Measurements from ENCODE around the gene CCDC186. TPM values are rescaled to one million over a fixed set of nuclear protein-coding genes. Genes with fewer than 3 reads are reported as not detected.

CCDC186 gene
- total RNA-seq = 21.6 and 24.3 TPM in 2 replicates

- DNase-seq = peak; percentile 93
Observed at GRCh38 chr10:114173921-114174694, at the start of gene CCDC186. TSS of gene CCDC186 (minus strand) at chr10:114174203. CDS start at chr10:114163268, 10,935 bp downstream.

GRCh38 chr10:114223066-114223465, 49.1 kb upstream of the CCDC186 start:
- DNase-seq = no peak

GRCh38 chr10:114221235-114221634, 47.2 kb upstream of the CCDC186 start:
- DNase-seq = no peak

GRCh38 chr10:114220281-114220680, 46.3 kb upstream of the CCDC186 start:
- no peak for DNase-seq

GRCh38 chr10:114215033-114215432, 41.0 kb upstream of the CCDC186 start:
- DNase-seq = no peak

- no peak for DNase-seq
Observed at GRCh38 chr10:114212153-114212552, 38.1 kb upstream of the CCDC186 start.

- DNase-seq = no peak
Observed at GRCh38 chr10:114208351-114208750, 34.3 kb upstream of the CCDC186 start.

- DNase-seq = no peak
Observed at GRCh38 chr10:114207349-114207748, 33.3 kb upstream of the CCDC186 start.

- no peak for DNase-seq
Observed at GRCh38 chr10:114206902-114207301, 32.9 kb upstream of the CCDC186 start.

GRCh38 chr10:114202812-114203211, 28.8 kb upstream of the CCDC186 start:
- DNase-seq = no peak

GRCh38 chr10:114199239-114199638, 25.2 kb upstream of the CCDC186 start:
- no peak for DNase-seq

GRCh38 chr10:114195079-114195478, 21.1 kb upstream of the CCDC186 start:
- DNase-seq = no peak

GRCh38 chr10:114189700-114190099, 15.7 kb upstream of the CCDC186 start:
- DNase-seq = no peak

GRCh38 chr10:114188900-114189299, 14.9 kb upstream of the CCDC186 start:
- no peak for DNase-seq

- DNase-seq = no peak
Observed at GRCh38 chr10:114188001-114188400, 14.0 kb upstream of the CCDC186 start.

GRCh38 chr10:114184276-114184675, 10.3 kb upstream of the CCDC186 start:
- DNase-seq = no peak

- DNase-seq = no peak
Observed at GRCh38 chr10:114183563-114183962, 9.6 kb upstream of the CCDC186 start.

GRCh38 chr10:114181971-114182370, 8.0 kb upstream of the CCDC186 start:
- peak; percentile 52 for DNase-seq

- no peak for DNase-seq
Observed at GRCh38 chr10:114180937-114181336, 6.9 kb upstream of the CCDC186 start.

- no peak for DNase-seq
Observed at GRCh38 chr10:114179747-114180146, 5.7 kb upstream of the CCDC186 start.

- no peak for DNase-seq
Observed at GRCh38 chr10:114179148-114179547, 5.1 kb upstream of the CCDC186 start, which contains the start of gene TDRD1. TSS of gene TDRD1 (plus strand) at chr10:114179353. CDS start at chr10:114187832, 8,479 bp downstream.

- no peak for DNase-seq
Observed at GRCh38 chr10:114176511-114176910, 2.5 kb upstream of the CCDC186 start.

- no peak for DNase-seq
Observed at GRCh38 chr10:114175667-114176066, 1.7 kb upstream of the CCDC186 start.

- no peak for DNase-seq
Observed at GRCh38 chr10:114174695-114175188, 739 bp upstream of the CCDC186 start.

GRCh38 chr10:114173603-114173920, 441 bp downstream of the CCDC186 start:
- no peak for DNase-seq
